IPS-NIHi7 (cell line): ENCODE measurements around the gene PLA2R1.
A peak's percentile ranks its signal among the peaks of the same experiment; 100 is the strongest.
"Not testable (repeated sequence)": the region's sequence is repeated elsewhere in the genome, so short reads cannot be mapped to it uniquely, and the experiment has no call there.

Experiments used
- DNase-seq: peaks from one replicate; pipeline ENCODE4 v3.0.0; 2012; ENCODE audit warnings: mixed read lengths; ENCODE audit errors: extremely low spot score

Gene PLA2R1

DNA sequence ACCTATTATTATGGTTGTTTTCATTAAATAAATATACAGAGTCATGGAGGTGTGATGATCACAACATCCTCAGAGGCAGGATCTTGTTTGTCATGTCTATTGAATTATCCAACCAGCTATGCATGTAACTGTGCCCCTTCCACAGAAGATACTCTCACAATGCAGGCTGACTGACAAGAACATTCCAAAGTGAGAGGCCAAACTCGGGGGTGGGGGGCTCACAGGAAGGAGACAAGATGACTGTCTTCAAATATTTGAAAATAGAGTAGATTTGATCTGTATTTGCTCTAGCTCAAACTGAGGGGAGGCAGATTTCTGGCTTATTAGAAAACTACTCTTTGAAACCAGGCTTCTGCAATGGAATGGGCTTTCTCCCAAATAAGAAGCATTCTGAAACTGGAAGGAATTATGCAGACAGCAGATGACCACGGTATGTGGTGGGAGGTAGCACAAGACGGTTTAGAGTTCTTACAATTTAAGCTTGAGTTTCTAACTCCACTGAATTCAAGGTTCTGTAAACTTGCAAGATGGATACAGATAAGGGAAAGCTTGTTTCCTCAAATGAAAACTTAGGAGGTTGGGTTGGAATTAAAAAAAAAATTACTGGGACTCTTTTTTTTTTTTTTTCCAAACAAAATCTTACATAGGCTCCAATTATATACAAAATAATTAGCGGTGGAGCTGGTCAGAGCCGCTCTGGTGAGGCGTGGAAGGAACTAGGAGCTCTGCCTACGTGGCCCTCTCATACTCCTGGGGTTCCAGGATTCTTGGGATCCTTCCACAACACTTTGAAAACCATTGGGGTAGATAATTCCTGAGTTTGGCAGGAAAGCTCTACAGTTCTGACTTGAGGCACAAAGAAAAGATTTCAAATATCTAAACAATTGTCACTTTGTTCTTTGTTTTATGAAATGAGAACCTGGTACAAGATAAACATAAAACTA is 79.3 kb downstream of the PLA2R1 start:
- no peak for DNase-seq

DNA sequence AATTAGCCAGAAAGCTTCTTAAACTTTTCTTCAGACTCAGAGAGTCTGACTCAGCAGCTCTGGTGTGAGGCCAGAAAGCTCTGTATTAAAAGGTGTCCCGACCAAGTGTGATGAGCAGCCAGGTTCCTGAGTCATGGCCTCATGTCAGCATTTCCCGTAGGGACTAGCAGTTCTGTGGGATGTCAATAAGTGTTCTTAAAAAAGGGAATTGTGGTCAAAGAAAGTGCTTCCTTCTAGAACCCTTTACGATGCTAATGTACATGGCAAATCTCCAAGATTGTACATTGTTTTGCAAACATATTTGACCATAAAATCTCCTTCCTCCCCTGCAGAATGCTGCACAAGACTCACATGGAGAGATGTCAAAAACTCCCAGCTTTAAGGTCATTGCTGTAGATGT is 80.1 kb downstream of the PLA2R1 start:
- DNase-seq, result peak; percentile 64

DNA sequence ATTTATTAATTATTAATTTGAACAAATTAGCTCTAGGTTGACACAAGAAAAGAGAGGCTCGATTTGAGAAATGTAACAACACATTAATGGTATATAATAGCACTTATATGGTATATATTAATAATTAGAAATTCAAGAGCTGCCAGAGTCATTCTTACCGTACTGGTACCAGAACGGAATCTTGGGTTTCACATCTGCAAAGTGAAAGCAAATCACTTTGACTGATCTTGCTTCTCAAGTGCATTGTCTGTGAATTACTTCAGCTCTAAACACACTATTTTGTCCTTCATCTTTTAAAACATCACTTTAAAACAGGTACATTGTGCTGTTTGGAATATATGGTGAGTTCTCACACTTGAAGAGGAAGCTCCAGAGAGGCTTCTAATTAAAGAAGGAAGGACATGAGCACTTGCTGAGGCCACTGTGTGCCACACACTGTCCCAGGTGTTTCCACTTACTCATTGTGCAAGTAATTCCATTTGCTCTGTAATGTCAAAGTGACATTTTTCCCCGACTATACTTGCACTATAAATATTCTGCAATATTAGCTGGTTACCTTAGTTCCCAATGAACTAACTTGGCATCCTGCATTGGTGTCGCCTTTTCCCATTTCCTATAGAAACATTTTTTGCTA is 85.8 kb downstream of the PLA2R1 start:
- DNase-seq, result no peak

DNA sequence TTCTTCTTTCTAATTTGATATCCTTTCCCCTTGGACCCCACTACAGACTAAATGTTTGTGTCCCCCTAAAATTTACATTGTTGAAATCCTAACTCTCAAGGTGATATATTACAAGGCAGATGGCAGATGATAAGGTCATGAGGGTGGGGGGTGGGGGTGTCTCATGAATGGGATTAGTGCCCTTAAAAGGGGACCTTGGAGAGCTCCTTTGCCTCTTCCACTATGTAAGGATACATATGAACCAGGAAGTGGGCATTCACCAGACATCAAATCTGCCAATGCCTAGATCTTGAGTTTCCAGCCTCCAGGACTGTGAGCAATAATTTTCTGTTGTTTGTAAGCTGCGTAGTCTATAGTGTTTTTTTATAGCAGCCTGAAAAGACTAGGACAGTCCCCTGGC is 89.1 kb downstream of the PLA2R1 start:
- no peak for DNase-seq

DNA sequence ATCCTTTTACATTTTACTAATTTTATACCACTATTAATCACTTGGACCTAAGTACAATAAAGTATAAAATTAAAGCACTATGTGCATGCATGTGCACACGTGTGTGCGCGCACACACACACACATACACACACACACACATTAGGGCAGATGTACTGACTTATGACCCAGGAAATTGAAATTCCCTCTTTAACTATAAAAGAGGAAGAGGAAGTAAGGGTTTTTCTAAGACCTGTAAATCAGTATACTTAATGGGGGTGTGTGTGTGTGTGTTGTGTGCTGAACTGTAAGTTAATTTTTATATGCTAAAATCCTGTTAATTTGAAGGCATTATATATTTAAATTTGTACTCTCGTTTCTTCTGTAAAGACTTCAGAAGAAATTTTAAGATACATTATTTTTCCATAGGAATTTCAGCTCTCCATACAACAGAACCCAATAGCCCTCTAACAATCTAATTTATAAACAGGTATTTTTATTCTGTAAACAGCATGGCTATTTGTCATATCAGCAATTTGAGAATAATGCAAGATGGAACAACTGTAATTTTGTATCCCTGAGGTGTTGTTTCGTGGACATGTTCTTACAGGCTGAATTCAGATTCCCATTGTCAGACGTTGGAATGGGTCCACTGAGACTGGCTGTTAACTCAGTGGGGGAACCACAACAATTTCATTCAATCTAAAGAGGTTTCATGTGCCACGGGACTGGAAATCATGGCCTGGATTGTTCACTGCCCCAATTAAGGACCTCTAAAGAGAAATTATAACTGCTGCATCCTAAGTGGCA is 90.9 kb downstream of the PLA2R1 start:
- no peak for DNase-seq

- DNase-seq, result not testable (repeated sequence)
These were observed 91.9 kb downstream of the PLA2R1 start for GRCh38 chr2:159970548-159970947.

- peak; percentile 80 for DNase-seq
These were observed 94.0 kb downstream of the PLA2R1 start for GRCh38 chr2:159968279-159968900.

DNA sequence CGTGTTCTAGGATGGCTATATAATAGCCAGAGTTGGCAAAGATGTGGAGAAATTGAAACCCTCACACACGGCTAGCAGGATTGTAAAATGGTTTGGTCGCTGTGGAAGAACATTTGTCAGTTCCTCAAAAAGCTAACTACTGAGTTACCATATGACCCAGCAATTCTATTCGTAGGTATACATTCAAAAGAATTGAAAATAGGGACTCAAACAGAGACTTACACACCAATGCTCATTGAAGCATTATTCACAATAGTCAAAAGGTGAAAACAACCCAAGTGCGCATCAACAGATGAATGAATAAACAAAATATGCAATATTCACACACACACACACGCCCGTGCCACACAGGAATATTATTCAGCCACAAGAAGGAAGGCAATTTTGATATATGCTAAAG is 98.7 kb downstream of the PLA2R1 start:
- DNase-seq, result no peak

DNA sequence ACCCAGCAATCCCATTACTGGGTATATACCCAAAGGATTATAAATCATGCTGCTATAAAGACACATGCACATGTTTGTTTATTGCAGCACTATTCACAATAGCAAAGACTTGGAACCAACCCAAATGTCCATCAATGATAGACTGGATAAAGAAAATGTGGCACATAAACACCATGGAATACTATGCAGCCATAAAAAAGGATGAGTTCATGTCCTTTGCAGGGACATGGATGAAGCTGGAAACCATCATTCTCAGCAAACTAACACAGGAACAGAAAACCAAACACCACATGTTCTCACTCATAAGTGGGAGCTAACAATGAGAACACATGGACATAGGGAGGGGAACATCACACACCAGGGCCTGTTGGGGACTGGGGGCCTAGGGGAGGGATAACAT is 99.9 kb downstream of the PLA2R1 start:
- DNase-seq, result not testable (repeated sequence)

DNA sequence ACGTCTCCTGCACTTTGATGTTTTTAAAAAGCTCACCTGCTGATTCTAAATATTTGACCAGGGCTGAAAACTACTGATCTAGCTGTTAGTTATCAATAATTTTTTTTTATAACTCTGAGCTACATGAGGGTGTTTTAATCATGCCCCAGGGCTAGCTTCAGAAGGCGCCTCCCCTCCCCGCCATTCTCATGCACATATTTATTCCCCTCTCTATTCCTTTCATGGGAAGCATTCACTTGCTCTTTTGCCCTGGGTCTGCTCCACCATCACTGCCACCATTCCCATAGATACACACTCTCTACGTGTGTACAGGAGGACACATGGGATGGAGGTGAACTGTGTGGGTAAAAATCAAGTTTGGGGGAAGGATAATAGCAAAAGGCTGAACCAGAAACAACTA is 101.0 kb downstream of the PLA2R1 start:
- no peak for DNase-seq

- DNase-seq, result no peak
These were observed 101.4 kb downstream of the PLA2R1 start for GRCh38 chr2:159961037-159961436.

DNA sequence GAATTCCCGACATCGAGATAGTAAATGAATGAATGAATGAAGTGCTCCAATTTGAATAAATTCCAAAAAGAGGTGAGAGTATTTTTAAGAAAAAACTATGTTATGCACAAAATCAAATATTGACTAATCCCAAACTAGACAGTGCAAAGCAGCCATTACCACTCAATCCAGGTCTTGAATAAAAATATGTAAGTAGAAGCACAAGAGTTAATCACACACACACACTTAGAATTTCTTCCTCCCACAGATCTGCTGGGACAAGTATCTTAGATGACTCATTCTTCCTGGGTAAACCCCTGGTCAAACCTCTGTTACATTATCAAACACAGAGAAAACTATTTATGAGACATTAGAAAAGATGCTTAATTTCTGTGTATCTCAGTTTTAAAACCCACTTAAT is 102.0 kb downstream of the PLA2R1 start:
- DNase-seq, result no peak

DNA sequence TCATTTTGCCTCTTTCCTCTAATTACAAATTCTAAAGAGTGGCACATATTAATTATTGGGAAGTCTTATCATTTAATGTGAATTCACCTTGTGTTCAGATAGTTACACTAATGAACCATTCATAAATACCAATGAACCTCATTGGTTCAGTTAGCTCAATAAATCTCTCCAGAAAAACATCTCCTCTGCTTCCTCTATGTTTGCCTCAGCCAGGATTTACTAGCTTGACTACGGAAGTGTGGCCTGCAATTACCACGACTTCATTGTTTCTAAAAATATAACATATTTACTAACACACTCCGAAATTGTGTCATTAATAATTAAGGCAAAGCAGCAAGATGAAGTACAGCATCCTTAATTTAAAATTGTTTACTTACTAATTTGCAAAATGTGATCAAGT is 103.3 kb downstream of the PLA2R1 start:
- no peak for DNase-seq

GRCh38 chr2:159953136-159953823 is 109.1 kb downstream of the PLA2R1 start:
- no peak for DNase-seq

DNA sequence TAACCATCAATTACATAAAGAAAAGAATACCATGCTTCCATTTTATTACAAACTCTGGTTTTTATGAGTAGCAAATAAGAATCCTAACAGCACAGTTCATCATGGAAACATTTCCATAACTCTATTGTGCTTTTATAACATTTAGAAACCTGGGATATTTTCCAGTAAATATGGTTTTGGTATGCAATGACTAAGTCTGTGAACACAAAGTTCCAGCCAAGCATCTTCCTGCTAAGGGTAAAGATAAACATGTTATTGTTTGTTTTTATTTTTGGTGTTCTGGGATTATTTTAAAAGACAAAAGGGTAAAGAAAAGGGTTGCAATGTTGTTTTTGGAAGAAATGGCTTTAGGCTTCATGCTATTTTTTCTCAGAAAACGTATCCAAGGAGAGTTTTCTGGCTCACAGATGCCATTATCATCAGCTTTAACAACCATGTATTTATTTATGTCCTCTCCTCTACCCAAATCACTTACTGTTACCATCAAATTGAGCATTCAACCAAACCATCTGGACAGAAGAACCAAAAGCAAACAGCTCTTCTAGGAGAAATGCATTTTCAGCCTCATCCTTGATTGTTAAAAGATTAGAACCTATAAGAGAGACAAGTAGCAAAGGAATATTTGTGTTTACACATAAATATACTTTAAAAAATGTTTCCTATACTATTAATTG is 116.0 kb downstream of the PLA2R1 start:
- DNase-seq, result no peak

GRCh38 chr2:159944874-159945273 is 117.5 kb downstream of the PLA2R1 start:
- no peak for DNase-seq

DNA sequence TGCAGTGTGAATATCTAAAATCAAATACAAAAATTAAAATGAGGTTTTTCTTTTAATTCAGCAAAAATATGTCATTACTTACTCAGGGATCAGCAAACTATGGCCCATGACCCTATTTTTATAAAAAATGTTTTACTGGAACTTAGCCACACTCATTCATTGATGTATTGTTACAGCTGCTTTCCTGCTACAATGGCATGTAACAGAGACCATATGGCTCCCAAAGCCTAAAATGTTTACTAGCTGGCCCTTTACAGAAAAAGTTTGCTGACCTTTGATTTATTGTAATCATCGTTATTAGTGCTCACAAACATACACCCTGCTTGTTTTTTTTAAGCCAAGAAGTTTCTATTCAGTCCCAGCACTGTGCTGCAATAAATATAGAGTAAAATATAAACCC is 120.3 kb downstream of the PLA2R1 start:
- no peak for DNase-seq

GRCh38 chr2:159941729-159942128 is 120.7 kb downstream of the PLA2R1 start:
- no peak for DNase-seq

- peak; percentile 20 for DNase-seq
These were observed 122.5 kb downstream of the PLA2R1 start for GRCh38 chr2:159939946-159940345.

DNA sequence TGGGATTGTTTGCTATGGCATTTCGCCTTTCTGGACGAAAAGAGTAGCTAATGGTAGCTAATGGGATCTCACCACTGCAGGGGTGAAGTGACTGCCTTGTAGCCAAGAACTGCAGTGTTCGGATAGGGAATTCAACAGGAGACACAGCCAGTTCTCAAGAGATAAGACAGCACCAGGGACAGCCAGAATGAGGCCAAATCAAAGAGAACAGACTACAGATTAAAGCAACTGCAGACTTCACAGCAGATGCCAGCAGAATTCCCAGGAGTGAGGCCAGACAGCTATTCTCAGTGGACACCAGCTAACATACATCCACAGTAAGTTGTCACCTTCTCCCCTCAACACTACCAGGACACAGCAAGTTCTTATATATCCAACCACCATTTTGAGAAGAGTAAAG is 124.0 kb downstream of the PLA2R1 start:
- DNase-seq, result no peak

DNA sequence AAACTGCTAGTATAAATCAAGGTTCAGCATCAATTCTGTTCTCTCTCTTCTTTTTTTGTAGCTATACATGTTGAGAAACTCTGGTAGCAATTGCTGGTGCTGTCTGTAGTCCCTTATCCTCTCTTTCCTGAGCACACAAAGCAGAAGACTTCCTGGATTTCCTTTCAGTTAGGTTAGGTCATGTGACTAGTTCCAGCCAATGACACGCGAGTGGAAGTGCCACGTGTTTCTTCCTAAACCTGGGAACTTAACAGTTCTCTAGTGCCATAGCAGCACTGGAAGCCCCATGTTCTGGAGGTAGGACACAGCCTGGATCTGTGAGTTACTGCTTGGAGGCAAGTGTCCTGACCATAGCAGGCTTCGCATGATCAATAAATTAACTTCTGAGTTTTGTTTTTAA is 125.9 kb downstream of the PLA2R1 start:
- DNase-seq, result no peak
